T-helper 9 cell (primary cell): ENCODE results near the gene WFDC1.
"Not testable (repeated sequence)": the region's sequence is repeated elsewhere in the genome, so short reads cannot be mapped to it uniquely, and the experiment has no call there.

Experiments used
- DNase-seq: peaks from one replicate; pipeline ENCODE4 v3.0.0-alpha.2; 2020

Gene WFDC1

GRCh38 chr16:84330685-84331050 is 36.0 kb downstream of the WFDC1 start:
- no peak for DNase-seq

GRCh38 chr16:84331998-84332780 is 37.5 kb downstream of the WFDC1 start:
- no peak for DNase-seq

DNA sequence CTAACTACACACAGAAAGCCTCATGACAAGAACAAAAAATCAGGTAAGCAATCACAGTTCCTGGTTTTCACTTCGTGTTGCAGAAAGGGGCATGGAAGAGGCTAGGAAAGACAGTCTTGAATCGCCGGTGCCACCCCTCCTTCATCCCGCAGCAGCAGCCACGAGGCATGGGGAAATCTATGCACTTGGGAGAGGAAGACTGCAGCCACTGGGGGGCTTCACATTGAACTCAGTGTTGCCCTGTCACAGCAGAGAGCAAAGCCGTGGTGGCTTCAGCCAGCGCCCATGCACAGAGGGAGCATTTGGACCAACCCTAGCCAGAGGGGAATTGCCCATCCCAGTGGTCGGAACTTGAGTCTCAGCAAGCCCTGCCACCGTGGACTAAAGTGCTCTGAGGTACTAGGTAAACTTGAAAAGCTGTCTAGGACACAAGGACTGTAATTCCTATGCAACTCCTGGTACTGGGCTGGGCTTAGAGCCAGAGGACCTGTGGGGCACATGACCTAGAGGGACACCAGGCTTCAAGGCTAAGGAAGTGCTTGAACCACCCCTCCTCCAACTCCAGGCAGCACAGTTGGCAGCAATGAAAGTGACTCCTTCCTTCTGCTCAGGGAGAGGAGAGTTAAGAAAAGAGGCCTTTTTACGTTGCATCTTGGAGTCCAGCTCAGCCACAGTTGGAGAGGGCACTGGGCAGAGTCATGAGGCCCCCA is 38.5 kb downstream of the WFDC1 start:
- DNase-seq = no peak

- no peak for DNase-seq
Observed at GRCh38 chr16:84334058-84334457, 39.4 kb downstream of the WFDC1 start.

GRCh38 chr16:84334482-84334881 is 39.8 kb downstream of the WFDC1 start:
- DNase-seq = no peak

- not testable (repeated sequence) for DNase-seq
Observed at GRCh38 chr16:84337236-84337635, 42.6 kb downstream of the WFDC1 start.

GRCh38 chr16:84339311-84339710 is 44.6 kb downstream of the WFDC1 start:
- no peak for DNase-seq

DNA sequence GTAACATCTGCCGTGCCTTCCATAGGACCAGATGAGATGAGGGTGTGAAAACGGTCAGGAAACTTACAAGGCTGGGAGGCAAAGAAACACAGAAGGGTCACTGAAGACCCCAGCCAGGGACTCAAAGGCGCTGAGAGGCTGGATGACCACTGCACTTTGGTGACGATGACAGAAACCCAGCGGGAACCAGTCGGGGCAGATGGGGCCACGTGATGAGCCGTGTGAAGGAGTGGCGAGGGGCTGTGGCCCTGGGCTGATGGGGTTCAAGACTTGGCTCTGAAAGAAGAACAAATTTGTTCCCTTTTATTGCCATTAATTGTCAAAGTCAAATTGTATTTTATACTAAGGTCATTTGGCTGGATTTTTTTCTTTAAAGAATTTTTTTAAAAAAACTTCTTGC is 45.1 kb downstream of the WFDC1 start:
- no peak for DNase-seq

- no peak for DNase-seq
Observed at GRCh38 chr16:84340325-84341040, 45.8 kb downstream of the WFDC1 start.

- no peak for DNase-seq
Observed at GRCh38 chr16:84341528-84342295, 47.0 kb downstream of the WFDC1 start.

GRCh38 chr16:84343800-84344199 is 49.1 kb downstream of the WFDC1 start:
- DNase-seq = not testable (repeated sequence)

DNA sequence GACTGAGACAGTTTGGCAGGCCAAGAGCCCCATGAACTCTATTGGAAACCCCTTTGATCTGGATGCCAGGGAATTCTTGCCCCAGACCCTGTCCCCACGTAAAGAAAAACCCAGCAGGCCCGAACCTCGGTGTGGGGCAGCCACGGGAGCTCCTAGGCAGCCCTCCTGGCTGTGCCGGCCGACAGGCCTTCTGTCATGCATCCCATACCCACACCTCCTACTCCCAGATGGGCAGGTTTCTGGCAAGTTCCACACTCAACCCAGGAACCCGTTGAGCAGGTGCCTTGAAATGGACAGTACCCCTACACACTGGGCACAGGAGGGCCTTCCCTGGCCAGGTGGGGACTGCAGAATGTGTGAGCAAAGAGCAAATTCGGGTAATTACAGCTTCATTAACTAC is 50.1 kb downstream of the WFDC1 start:
- DNase-seq = no peak

- DNase-seq = no peak
Observed at GRCh38 chr16:84347161-84347560, 52.5 kb downstream of the WFDC1 start.

- no peak for DNase-seq
Observed at GRCh38 chr16:84348386-84348888, 53.8 kb downstream of the WFDC1 start.

DNA sequence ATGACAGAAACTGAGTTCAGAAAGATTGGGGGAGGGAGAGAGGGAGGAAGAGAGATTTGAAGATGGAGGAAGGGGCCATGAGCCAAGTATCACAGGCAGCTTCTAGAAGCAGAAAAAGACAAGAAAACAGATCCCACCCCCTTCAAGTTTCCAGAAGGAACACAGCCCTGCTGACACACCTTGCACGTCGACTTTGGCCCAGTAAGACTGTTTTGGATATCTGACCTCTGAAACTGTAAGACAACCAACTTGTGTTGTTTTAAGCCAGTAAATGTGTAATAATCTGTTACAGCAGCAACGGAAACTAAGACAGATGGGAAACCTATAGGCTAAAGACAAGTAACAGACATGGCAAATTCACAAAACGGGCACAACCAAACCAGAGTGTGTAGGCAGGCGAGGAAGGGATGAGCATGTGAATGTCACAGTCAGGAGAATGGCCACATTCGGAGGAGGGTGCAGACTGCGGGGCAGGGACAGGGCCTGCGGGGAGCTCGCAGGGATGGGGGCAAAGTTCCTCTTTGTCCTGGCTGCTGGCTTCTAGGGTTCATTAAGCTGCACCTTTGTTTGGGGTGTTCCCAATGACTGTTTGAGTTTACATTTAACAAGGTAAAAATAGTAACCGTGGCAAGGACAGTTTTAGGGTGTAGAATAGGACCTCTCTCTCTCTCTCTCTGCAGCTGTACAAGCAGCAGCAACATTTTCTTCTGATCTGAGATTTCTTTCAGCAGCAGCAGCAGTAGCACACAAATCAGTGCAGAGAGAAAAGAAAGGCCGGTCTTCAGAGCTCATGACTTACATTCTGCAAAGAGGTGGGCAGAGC is 55.4 kb downstream of the WFDC1 start:
- no peak for DNase-seq

- DNase-seq = no peak
Observed at GRCh38 chr16:84350685-84351400, 56.2 kb downstream of the WFDC1 start.

GRCh38 chr16:84351630-84352029 is 57.0 kb downstream of the WFDC1 start:
- DNase-seq = no peak

GRCh38 chr16:84354306-84354705 is 59.6 kb downstream of the WFDC1 start:
- no peak for DNase-seq

DNA sequence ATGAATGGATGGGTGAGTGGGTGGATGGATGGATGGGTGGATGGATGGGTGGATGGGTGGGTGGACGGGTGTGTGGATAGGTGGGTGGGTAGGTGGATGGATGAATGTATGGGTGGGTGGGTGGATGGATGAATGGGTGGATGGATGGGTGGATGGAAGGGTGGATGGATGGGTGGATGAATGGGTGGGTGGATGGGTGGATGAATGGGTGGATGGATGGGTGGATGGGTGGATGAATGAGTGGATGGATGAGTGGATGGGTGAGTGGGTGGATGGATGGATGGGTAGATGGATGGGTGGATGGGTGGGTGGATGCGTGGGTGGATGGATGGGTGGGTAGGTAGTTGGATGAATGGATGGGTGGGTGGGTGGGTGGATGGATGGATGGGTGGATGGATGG is 60.5 kb downstream of the WFDC1 start:
- no peak for DNase-seq

- DNase-seq = no peak
Observed at GRCh38 chr16:84356176-84356575, 61.5 kb downstream of the WFDC1 start.

- DNase-seq = no peak
Observed at GRCh38 chr16:84356591-84357116, 62.0 kb downstream of the WFDC1 start.
